ENCODE results near the gene RYR2. TPM values are rescaled to one million over a fixed set of nuclear protein-coding genes. Genes with fewer than 3 reads are reported as not detected.
A peak's percentile ranks its signal among the peaks of the same experiment; 100 is the strongest.

RYR2 gene
- total RNA-seq, 6 experiments from 2014 or later = 0.02 to 0.43 (median 0.16) TPM

DNA sequence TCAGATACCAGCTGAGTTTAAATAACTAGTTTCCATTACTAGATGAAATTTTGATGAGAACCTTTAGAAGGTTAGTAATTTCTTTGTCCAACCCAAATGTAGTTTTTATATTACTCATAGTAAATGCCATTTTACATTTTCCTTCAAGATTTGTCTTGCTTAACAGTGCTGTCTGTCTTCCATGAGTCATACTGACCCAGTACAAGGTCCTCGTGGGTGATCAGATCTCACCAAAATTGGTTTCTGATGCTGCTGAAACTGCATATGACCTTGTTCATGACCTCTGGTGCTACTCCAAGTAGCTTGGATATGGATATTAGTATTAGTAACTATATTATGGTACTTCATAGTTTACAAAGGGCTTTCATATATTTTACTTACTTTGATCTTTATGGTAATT lies 207.1 kb downstream of the RYR2 start:
- TF ChIP-seq CTCF (IDR thresholded peaks at IDR 0.05) (no peak), POLR2A (IDR thresholded peaks at IDR 0.05) (no peak)
- DNase-seq (no peak), ATAC-seq (no peak)
- Histone ChIP-seq H3K4me3 (no peak overlapping the region), H3K27me3 (no peaks in the 10 kb centered on the region), H3K4me1 (no peaks in the 10 kb centered on the region), H3K36me3 (no peaks in the 10 kb centered on the region), H3K9me3 (no peaks in the 10 kb centered on the region), H3K27ac (no peak overlapping the region)
- intact Hi-C loops (cut with DNase I) = no loop called here
- WGBS (ENCODE audit: insufficient coverage, low coverage, low lambda C conversion rate, missing lambda C conversion rate) = 25% methylated on average over 1 of the region's 1 CpG

- Histone ChIP-seq H3K4me3 (no peak overlapping the region), H3K27ac (no peak overlapping the region), H3K9me3 (no peaks in the 10 kb centered on the region), H3K36me3 (no peaks in the 10 kb centered on the region), H3K4me1 (no peaks in the 10 kb centered on the region), H3K27me3 (no peaks in the 10 kb centered on the region)
- 66% methylated on average over 3 of the region's 3 CpGs for WGBS (ENCODE audit: insufficient coverage, low coverage, low lambda C conversion rate, missing lambda C conversion rate)
- intact Hi-C loops (cut with DNase I) = no loop called here
- DNase-seq (no peak), ATAC-seq (no peak)
- TF ChIP-seq POLR2A (IDR thresholded peaks at IDR 0.05) (no peak), CTCF (IDR thresholded peaks at IDR 0.05) (no peak)
Observed at GRCh38 chr1:237250055-237250454, 208.1 kb downstream of the RYR2 start.

- H3K9me3 ChIP-seq = no peaks in the 10 kb centered on the region
- DNase-seq (no peak), ATAC-seq (no peak)
- 38% methylated on average over 1 of the region's 1 CpG for WGBS (ENCODE audit: insufficient coverage, low coverage, low lambda C conversion rate, missing lambda C conversion rate)
- H3K4me3 ChIP-seq = no peak overlapping the region
- no peak overlapping the region for H3K27ac ChIP-seq
- no peaks in the 10 kb centered on the region for H3K36me3 ChIP-seq
- H3K4me1 ChIP-seq = no peaks in the 10 kb centered on the region
- intact Hi-C loops (cut with DNase I) = no loop called here
- no peak for TF ChIP-seq CTCF (IDR thresholded peaks at IDR 0.05)
- no peak for TF ChIP-seq POLR2A (IDR thresholded peaks at IDR 0.05)
- H3K27me3 ChIP-seq = no peaks in the 10 kb centered on the region
Observed at GRCh38 chr1:237255071-237255470, 213.1 kb downstream of the RYR2 start.

DNA sequence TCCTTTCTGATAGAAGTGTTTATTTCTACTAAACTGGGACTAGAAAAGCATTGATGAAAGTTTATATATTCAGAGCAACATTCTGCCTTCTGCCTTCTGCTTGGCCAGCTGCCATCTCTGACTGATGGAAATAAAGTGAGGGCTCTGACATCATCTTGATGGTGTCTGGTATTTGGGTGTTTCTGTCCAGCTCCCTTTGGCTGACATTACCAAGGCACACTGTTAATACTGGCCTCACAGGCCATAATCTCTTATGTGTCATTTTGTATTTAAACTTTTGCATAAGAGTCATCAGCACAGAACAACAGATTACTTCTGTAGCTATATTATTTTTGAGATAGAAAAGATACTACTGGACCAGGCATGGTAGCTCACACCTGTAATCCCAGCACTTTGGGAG lies 216.9 kb downstream of the RYR2 start:
- intact Hi-C loops (cut with DNase I) = no loop called here
- no peak for DNase-seq
- TF ChIP-seq POLR2A (IDR thresholded peaks at IDR 0.05) = no peak
- TF ChIP-seq CTCF (IDR thresholded peaks at IDR 0.05) = no peak
- peak in 1 of 4 donors; percentile 22 for ATAC-seq
- no peaks in the 10 kb centered on the region for H3K27me3 ChIP-seq
- H3K27ac ChIP-seq = no peak overlapping the region
- H3K4me1 ChIP-seq = no peaks in the 10 kb centered on the region
- H3K4me3 ChIP-seq = no peak overlapping the region
- H3K36me3 ChIP-seq = no peaks in the 10 kb centered on the region
- H3K9me3 ChIP-seq = no peaks in the 10 kb centered on the region

- H3K9me3 ChIP-seq = no peaks in the 10 kb centered on the region
- 29% methylated on average over 4 of the region's 4 CpGs for WGBS (ENCODE audit: insufficient coverage, low coverage, low lambda C conversion rate, missing lambda C conversion rate)
- no peaks in the 10 kb centered on the region for H3K36me3 ChIP-seq
- no peak overlapping the region for H3K4me3 ChIP-seq
- no peak for ATAC-seq
- DNase-seq = no peak
- H3K27ac ChIP-seq = no peak overlapping the region
- H3K27me3 ChIP-seq = no peaks in the 10 kb centered on the region
- TF ChIP-seq POLR2A (IDR thresholded peaks at IDR 0.05) = no peak
- no peak for TF ChIP-seq CTCF (IDR thresholded peaks at IDR 0.05)
- no peaks in the 10 kb centered on the region for H3K4me1 ChIP-seq
- intact Hi-C loops (cut with DNase I) = no loop called here
Observed at GRCh38 chr1:237261198-237261597, 219.2 kb downstream of the RYR2 start.
